NB4 (cell line): ENCODE results near the gene KCNQ1.
A peak's percentile ranks its signal among the peaks of the same experiment; 100 is the strongest.

Experiments used
- DNase-seq: peaks from one replicate; pipeline ENCODE4 v3.0.0; 2010; ENCODE audit warnings: low read depth
- H3K4me3 ChIP-seq: one replicate; pipeline ENCODE4 v1.5.1; 2011; ENCODE audit warnings: mild to moderate bottlenecking, low read depth, low read length, moderate library complexity
- CTCF ChIP-seq: IDR thresholded peaks from one replicate; pipeline ENCODE4 v1.5.1; 2012; ENCODE audit warnings: low read depth, low read length
- MAX ChIP-seq: IDR thresholded peaks from 2 replicates; pipeline ENCODE4 v1.6.1; 2011; ENCODE audit warnings: low read depth, low read length
- MYC ChIP-seq: IDR thresholded peaks from 2 replicates; pipeline ENCODE4 v1.6.1; 2011; ENCODE audit warnings: low read depth, low read length
- POLR2A ChIP-seq: IDR thresholded peaks from 2 replicates; pipeline ENCODE4 v1.6.1; 2011; ENCODE audit warnings: mild to moderate bottlenecking; ENCODE audit not compliant: insufficient read length; ENCODE audit errors: extremely low read depth

KCNQ1 gene

GRCh38 chr11:2530131-2530854 lies 85.5 kb downstream of the KCNQ1 start:
- DNase-seq, result no peak
- H3K4me3 ChIP-seq, result no peak overlapping the region
- TF ChIP-seq MYC, result no peak
- no peak for TF ChIP-seq POLR2A
- no peak for TF ChIP-seq MAX
- no peak for TF ChIP-seq CTCF

GRCh38 chr11:2530855-2531200 lies 86.0 kb downstream of the KCNQ1 start:
- no peak for TF ChIP-seq MAX
- TF ChIP-seq CTCF, result no peak
- no peak for TF ChIP-seq POLR2A
- no peak for TF ChIP-seq MYC
- no peak overlapping the region for H3K4me3 ChIP-seq
- DNase-seq, result no peak

GRCh38 chr11:2531277-2531986 lies 86.6 kb downstream of the KCNQ1 start:
- DNase-seq, result peak; percentile 71
- no peak overlapping the region for H3K4me3 ChIP-seq
- TF ChIP-seq CTCF (peak; percentile 86), POLR2A (no peak)

GRCh38 chr11:2531987-2532703 lies 87.3 kb downstream of the KCNQ1 start:
- H3K4me3 ChIP-seq, result no peak overlapping the region
- no peak for DNase-seq
- TF ChIP-seq POLR2A (no peak), CTCF (no peak), MYC (no peak), MAX (no peak)

GRCh38 chr11:2532704-2533586 lies 88.1 kb downstream of the KCNQ1 start:
- H3K4me3 ChIP-seq, result peak overlapping the region; percentile 41
- peak; percentile 94 for DNase-seq
- peak; percentile 83 for TF ChIP-seq MYC
- TF ChIP-seq CTCF, result peak; percentile 95
- TF ChIP-seq MAX, result peak; percentile 93
- TF ChIP-seq POLR2A, result no peak
